B cell (primary cell): ENCODE measurements around the gene ETFA. TPM values are rescaled to one million over a fixed set of nuclear protein-coding genes. Genes with fewer than 3 reads are reported as not detected.

Source experiments
- ATAC-seq: fragments of 200-7000 bp; cut with Tn5 transposase; one replicate; pipeline ENCODE4 v1.10.0; 2021; ENCODE audit warnings: low read depth, mild to moderate bottlenecking, moderate number of reproducible peaks, moderate library complexity
- CTCF ChIA-PET: fragments of 350-600 bp; sonication (Branson Sonifier 250); formaldehyde crosslinking; loops from one replicate; lab custom pipeline; 2021; ENCODE audit warnings: antibody characterized with exemption, inconsistent platforms; lab: Charles Lee
- POLR2A ChIA-PET: fragments of 350-600 bp; sonication (Branson Sonifier 250); formaldehyde crosslinking; loops from one replicate; lab custom pipeline; 2021; ENCODE audit warnings: antibody characterized with exemption; lab: Charles Lee
- DNase-seq: peaks from one replicate; pipeline ENCODE4 v3.0.0; 2013
- H2AFZ ChIP-seq: 2 replicates; pipeline ENCODE4 v1.6.1; 2012; ENCODE audit warnings: mild to moderate bottlenecking, low read depth, low read length; ENCODE audit not compliant: insufficient read depth, poor library complexity, severe bottlenecking
- H3K27ac ChIP-seq, 2 donors: 1 replicate in 1 of 2; 2 replicates in 1 of 2; pipeline ENCODE4 v1.5.1; 2012 to 2013; ENCODE audit warnings: low read length in 2 of 2, mild to moderate bottlenecking in 2 of 2, moderate library complexity in 1 of 2
- H3K27me3 ChIP-seq, 4 experiments: fragments of 200-600 bp in 1 of 4; sonication (generic) in 1 of 4; replicated peaks in 1 of 4; 1 replicate in 2 of 4; 2 replicates in 2 of 4; pipeline versions ENCODE4 v1.6.1 to v1.7.0; 2013 to 2016; ENCODE audit warnings: low read length in 3 of 4, mild to moderate bottlenecking in 2 of 4, mixed read lengths in 1 of 4, moderate library complexity in 1 of 4; ENCODE audit not compliant: insufficient read depth in 4 of 4, control insufficient read depth in 3 of 4; ENCODE audit errors: control extremely low read depth in 1 of 4
- H3K36me3 ChIP-seq, 2 experiments: replicated peaks in 1 of 2; 1 replicate in 1 of 2; 2 replicates in 1 of 2; pipeline versions ENCODE4 v1.6.1 to v1.7.1; 2013; ENCODE audit warnings: low read length in 1 of 2; ENCODE audit not compliant: insufficient read depth in 2 of 2, control insufficient read depth in 1 of 2; ENCODE audit errors: control extremely low read depth in 1 of 2, extremely low read depth in 1 of 2
- H3K4me1 ChIP-seq, 2 donors: fragments of 200-600 bp in 1 of 2; sonication (generic) in 1 of 2; 1 replicate in 1 of 2; 2 replicates in 1 of 2; pipeline versions ENCODE4 v1.5.1 to v1.6.1; 2013 to 2017; ENCODE audit warnings: low read length in 2 of 2; ENCODE audit not compliant: control insufficient read depth in 2 of 2, insufficient read depth in 2 of 2
- H3K4me2 ChIP-seq: replicated peaks from 2 replicates; pipeline ENCODE3; 2012; ENCODE audit warnings: mild to moderate bottlenecking, low read depth, low read length; ENCODE audit not compliant: poor library complexity, severe bottlenecking
- H3K4me3 ChIP-seq, 5 experiments: fragments of 200-600 bp in 1 of 5; sonication (generic) in 1 of 5; 1 replicate in 3 of 5; 2 replicates in 2 of 5; pipeline versions ENCODE4 v1.5.1 to v1.7.0; 2011 to 2016; ENCODE audit warnings: low read length in 4 of 5, mild to moderate bottlenecking in 4 of 5, low read depth in 2 of 5, control low read depth in 1 of 5, moderate library complexity in 1 of 5; ENCODE audit not compliant: insufficient read depth in 1 of 5; ENCODE audit errors: control extremely low read depth in 1 of 5, extremely low read depth in 1 of 5
- H3K79me2 ChIP-seq: fragments of 200-600 bp; sonication (generic); one replicate; pipeline ENCODE4 v1.6.0; 2016; ENCODE audit warnings: low read length; ENCODE audit not compliant: control insufficient read depth, insufficient read depth
- H3K9ac ChIP-seq: fragments of 200-600 bp; sonication (generic); 2 replicates; pipeline ENCODE4 v1.6.1; 2017; ENCODE audit warnings: mild to moderate bottlenecking, low read length, moderate library complexity
- H3K9me3 ChIP-seq, 3 donors: one replicate each; pipeline versions ENCODE4 v1.6.1 to v1.7.1; 2013; ENCODE audit warnings: low read length in 2 of 3; ENCODE audit not compliant: control insufficient read depth in 2 of 3, insufficient read depth in 1 of 3; ENCODE audit errors: control extremely low read depth in 1 of 3
- H4K20me1 ChIP-seq: 2 replicates; pipeline ENCODE4 v1.6.0; 2012; ENCODE audit warnings: mild to moderate bottlenecking, low read length; ENCODE audit not compliant: insufficient read depth, control insufficient read depth, poor library complexity, severe bottlenecking
- H3K27ac Mint-ChIP-seq: one replicate; pipeline ENCODE4 v1.8.0; 2021; ENCODE audit warnings: mixed read lengths
- H3K27me3 Mint-ChIP-seq: one replicate; pipeline ENCODE4 v1.8.0; 2021; ENCODE audit warnings: mixed read lengths
- H3K4me1 Mint-ChIP-seq: one replicate; pipeline ENCODE4 v1.8.0; 2021; ENCODE audit warnings: mixed read lengths
- H3K4me3 Mint-ChIP-seq: one replicate; pipeline ENCODE4 v1.8.0; 2021; ENCODE audit warnings: mixed read lengths
- H3K9me3 Mint-ChIP-seq: one replicate; pipeline ENCODE4 v1.8.0; 2022; ENCODE audit warnings: mixed read lengths; ENCODE audit not compliant: insufficient read depth
- EZH2 ChIP-seq: IDR thresholded peaks from 2 replicates; pipeline ENCODE4 v1.6.1; 2012; ENCODE audit warnings: borderline replicate concordance, low read depth, mild to moderate bottlenecking, moderate library complexity, low read length; ENCODE audit not compliant: insufficient read depth, poor library complexity, severe bottlenecking
- WGBS: methylation state at CpG from one replicate; pipeline ENCODE4 v1.1.5; 2013; ENCODE audit warnings: missing lambda C conversion rate; ENCODE audit not compliant: insufficient coverage; 5-methylcytosine and 5-hydroxymethylcytosine counted together
- intact Hi-C: fragments of 100-400 bp; cut with micrococcal nuclease; formaldehyde crosslinking; loops from one replicate; pipeline ENCODE4 v1.10.0; 2022
- polyA plus RNA-seq: library from polyadenylated mRNA; depleted of rRNA; stranded (reverse); fragments of >200 nt; gene quantifications from 2 replicates; pipeline ENCODE4 v1.2.3, GENCODE V29; 2012
- total RNA-seq, 2 donors: library from RNA; stranded (reverse); fragments of 120-200 nt in 1 of 2; gene quantifications; 1 replicate in 1 of 2; 2 replicates in 1 of 2; pipeline versions ENCODE4 v1.2.3 to v1.2.4, GENCODE V29; 2013 to 2022
- TF ChIP-seq, protein P1 (sequence below): fragments of 200-600 bp; IDR thresholded peaks from one replicate; pipeline ENCODE4 v1.8.0; 2022; ENCODE audit warnings: antibody characterized with exemption, mild to moderate bottlenecking

ETFA gene
- total and polyA plus RNA-seq, 2 donors (not counting 1 experiment from before 2014, with no cell fraction given) = 34.9 to 68.8 TPM

- H3K4me1 Mint-ChIP-seq = no peaks in the 10 kb centered on the region
- POLR2A ChIA-PET = no interaction called here
- intact Hi-C loops = no loop called here
Observed at GRCh38 chr15:76183930-76184649, 127.2 kb downstream of the ETFA start.

GRCh38 chr15:76181705-76182107, 129.6 kb downstream of the ETFA start:
- DNase-seq (no peak), ATAC-seq (no peak)
- H3K27me3 Mint-ChIP-seq = peaks cover 46% of the 10 kb centered on the region
- no peaks in the 10 kb centered on the region for H3K79me2 ChIP-seq
- WGBS = 73% methylated on average over 6 of the region's 9 CpGs
- H3K4me3 ChIP-seq = no peak overlapping the region
- H2AFZ ChIP-seq = no peak overlapping the region
- no peak overlapping the region for H3K27ac Mint-ChIP-seq
- POLR2A ChIA-PET = no interaction called here
- H3K27me3 ChIP-seq = peaks cover 0 to 10% (median 1%) of the 10 kb centered on the region in 4 experiments
- no peaks in the 10 kb centered on the region for H3K4me1 ChIP-seq
- H4K20me1 ChIP-seq = no peaks in the 10 kb centered on the region
- no peaks in the 10 kb centered on the region for H3K36me3 ChIP-seq
- no peak overlapping the region for H3K4me2 ChIP-seq
- intact Hi-C loops = no loop called here
- H3K9me3 Mint-ChIP-seq = no peaks in the 10 kb centered on the region
- no peak overlapping the region for H3K9ac ChIP-seq
- H3K27ac ChIP-seq = no peak overlapping the region
- CTCF ChIA-PET = no interaction called here
- no peaks in the 10 kb centered on the region for H3K9me3 ChIP-seq
- no peak overlapping the region for H3K4me3 Mint-ChIP-seq
- no peaks in the 10 kb centered on the region for H3K4me1 Mint-ChIP-seq
- TF ChIP-seq EZH2 = no peak
- TF ChIP-seq, protein P1, sequence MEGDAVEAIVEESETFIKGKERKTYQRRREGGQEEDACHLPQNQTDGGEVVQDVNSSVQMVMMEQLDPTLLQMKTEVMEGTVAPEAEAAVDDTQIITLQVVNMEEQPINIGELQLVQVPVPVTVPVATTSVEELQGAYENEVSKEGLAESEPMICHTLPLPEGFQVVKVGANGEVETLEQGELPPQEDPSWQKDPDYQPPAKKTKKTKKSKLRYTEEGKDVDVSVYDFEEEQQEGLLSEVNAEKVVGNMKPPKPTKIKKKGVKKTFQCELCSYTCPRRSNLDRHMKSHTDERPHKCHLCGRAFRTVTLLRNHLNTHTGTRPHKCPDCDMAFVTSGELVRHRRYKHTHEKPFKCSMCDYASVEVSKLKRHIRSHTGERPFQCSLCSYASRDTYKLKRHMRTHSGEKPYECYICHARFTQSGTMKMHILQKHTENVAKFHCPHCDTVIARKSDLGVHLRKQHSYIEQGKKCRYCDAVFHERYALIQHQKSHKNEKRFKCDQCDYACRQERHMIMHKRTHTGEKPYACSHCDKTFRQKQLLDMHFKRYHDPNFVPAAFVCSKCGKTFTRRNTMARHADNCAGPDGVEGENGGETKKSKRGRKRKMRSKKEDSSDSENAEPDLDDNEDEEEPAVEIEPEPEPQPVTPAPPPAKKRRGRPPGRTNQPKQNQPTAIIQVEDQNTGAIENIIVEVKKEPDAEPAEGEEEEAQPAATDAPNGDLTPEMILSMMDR = no peak

More at GRCh38 chr15:76183930-76184649, 127.2 kb downstream of the ETFA start:
- no peak overlapping the region for H3K27ac ChIP-seq
- no peak overlapping the region for H3K4me2 ChIP-seq
- no peaks in the 10 kb centered on the region for H3K79me2 ChIP-seq
- no peak for TF ChIP-seq EZH2
- TF ChIP-seq, protein P1 = no peak
- H3K36me3 ChIP-seq = no peaks in the 10 kb centered on the region
- no peak overlapping the region for H3K9ac ChIP-seq
- H3K27ac Mint-ChIP-seq = no peak overlapping the region
- CTCF ChIA-PET = no interaction called here
- no peak overlapping the region for H2AFZ ChIP-seq
- DNase-seq = no peak
- H3K9me3 Mint-ChIP-seq = no peaks in the 10 kb centered on the region
- H3K27me3 ChIP-seq = peaks cover 0 to 14% (median 1%) of the 10 kb centered on the region in 4 experiments
- H3K4me1 ChIP-seq = no peaks in the 10 kb centered on the region
- H3K9me3 ChIP-seq = peaks cover 0 to 5% (median 0%) of the 10 kb centered on the region in 3 donors
- no peak overlapping the region for H3K4me3 ChIP-seq
- no peak for ATAC-seq
- peaks cover 39% of the 10 kb centered on the region for H3K27me3 Mint-ChIP-seq
- no peaks in the 10 kb centered on the region for H4K20me1 ChIP-seq
- 78% methylated on average over 7 of the region's 10 CpGs for WGBS
- no peak overlapping the region for H3K4me3 Mint-ChIP-seq
